ENCODE data around the gene WDR38.

Gene WDR38

DNA sequence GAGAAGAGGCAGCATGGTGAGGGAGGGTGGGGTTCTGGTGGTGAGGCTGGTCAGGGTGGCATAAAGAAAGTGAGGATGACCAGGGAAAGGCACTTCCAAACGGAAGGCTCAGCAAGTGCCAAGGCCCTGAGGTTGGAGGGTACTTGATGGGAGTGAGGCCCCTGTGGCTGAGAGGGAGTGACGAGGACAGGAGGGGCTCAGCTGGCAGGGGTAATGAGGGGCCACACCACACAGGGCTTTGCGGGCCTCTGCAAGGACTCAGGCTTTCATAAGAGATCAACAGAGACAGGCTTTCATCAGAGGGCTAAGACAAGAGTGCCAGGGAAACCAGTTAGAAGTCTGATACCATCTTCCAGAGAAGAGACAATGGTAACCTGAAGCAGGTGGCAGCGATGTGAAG, 32.3 kb downstream of the WDR38 start:
- Histone ChIP-seq H3K4me3 (no peak overlapping the region), H3K27ac (no peak overlapping the region)
- no peak for DNase-seq (ENCODE audit: low spot score)
- TF ChIP-seq, protein P1, sequence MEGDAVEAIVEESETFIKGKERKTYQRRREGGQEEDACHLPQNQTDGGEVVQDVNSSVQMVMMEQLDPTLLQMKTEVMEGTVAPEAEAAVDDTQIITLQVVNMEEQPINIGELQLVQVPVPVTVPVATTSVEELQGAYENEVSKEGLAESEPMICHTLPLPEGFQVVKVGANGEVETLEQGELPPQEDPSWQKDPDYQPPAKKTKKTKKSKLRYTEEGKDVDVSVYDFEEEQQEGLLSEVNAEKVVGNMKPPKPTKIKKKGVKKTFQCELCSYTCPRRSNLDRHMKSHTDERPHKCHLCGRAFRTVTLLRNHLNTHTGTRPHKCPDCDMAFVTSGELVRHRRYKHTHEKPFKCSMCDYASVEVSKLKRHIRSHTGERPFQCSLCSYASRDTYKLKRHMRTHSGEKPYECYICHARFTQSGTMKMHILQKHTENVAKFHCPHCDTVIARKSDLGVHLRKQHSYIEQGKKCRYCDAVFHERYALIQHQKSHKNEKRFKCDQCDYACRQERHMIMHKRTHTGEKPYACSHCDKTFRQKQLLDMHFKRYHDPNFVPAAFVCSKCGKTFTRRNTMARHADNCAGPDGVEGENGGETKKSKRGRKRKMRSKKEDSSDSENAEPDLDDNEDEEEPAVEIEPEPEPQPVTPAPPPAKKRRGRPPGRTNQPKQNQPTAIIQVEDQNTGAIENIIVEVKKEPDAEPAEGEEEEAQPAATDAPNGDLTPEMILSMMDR (IDR thresholded peaks at IDR 0.05) = no peak

- TF ChIP-seq, protein P1 (IDR thresholded peaks at IDR 0.05) = no peak
- DNase-seq (ENCODE audit: low spot score) = no peak
- Histone ChIP-seq H3K27ac (no peak overlapping the region), H3K4me3 (no peak overlapping the region)
Measured at GRCh38 chr9:124886461-124886860, 33.2 kb downstream of the WDR38 start.

- TF ChIP-seq, protein P1 (IDR thresholded peaks at IDR 0.05) = no peak
Measured at GRCh38 chr9:124886866-124887492, 33.7 kb downstream of the WDR38 start.

DNA sequence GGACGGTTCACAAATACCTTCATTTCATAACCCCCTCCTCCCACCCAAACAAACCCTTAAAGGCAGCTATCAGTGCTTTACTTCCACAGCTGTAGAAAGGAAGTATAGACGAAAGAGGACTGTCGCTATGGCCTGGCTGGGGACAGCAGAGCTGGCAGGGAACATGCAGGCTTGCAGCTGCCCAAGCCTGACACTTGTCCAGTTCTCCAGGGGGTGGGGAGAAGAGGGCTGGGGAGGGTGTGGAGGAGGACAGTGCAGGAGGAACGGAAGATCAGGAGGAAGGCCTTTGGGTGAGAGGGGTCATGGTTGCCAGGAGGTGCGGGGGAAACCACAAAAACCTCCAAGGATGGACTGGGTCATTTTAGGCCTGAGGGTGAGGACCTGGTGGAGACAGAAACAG, 34.6 kb downstream of the WDR38 start:
- H3K4me3 ChIP-seq = no peak overlapping the region
- no peak for DNase-seq (ENCODE audit: low spot score)
- TF ChIP-seq, protein P1 (IDR thresholded peaks at IDR 0.05) = no peak
- no peak overlapping the region for H3K27ac ChIP-seq

More at GRCh38 chr9:124886866-124887492, 33.7 kb downstream of the WDR38 start:
- Histone ChIP-seq H3K4me3 (no peak overlapping the region), H3K27ac (no peak overlapping the region)
- no peak for DNase-seq (ENCODE audit: low spot score)

DNA sequence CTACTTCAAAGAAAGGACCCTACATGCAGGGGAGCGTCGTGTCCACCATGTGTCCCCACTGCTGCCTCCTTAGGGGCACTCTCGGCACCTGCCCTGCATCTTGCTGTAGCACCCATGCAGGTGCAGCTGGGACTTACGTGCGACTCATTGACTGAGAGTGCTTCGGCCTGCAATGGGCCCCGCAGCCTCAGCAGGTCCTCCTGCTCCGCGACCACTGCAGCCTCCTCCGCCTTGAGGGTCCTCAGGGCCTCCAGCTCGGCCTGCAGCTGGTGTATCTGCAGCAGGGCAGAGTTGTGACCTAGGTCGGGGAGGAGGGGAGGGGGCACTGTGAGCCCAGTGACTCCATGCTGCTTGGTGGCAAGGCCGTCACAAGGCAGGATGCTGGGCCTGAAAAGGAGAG, 35.7 kb downstream of the WDR38 start:
- no peak for DNase-seq (ENCODE audit: low spot score)
- TF ChIP-seq, protein P1 (IDR thresholded peaks at IDR 0.05) = no peak
- H3K27ac ChIP-seq = no peak overlapping the region
- no peak overlapping the region for H3K4me3 ChIP-seq

DNA sequence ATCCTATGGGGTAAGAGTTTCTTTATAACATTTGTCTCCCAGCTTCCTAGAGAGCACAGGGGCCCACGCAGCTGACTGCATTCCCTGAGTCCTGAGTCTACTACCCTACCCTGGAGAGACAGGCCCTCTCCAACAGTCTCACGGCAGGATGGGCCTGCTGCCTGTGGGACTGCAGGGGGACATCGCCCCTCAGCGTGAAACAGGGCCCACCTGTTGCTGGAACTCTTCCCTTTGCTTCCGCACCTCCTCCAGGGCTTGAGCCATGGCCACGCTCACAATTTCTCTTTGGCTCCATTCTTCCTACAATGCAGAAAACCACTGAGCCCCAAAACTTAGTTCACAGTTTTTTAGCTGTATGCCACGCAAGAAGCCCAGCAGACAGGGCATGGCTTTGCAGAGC, 36.9 kb downstream of the WDR38 start:
- DNase-seq (ENCODE audit: low spot score) = no peak
- no peak overlapping the region for H3K4me3 ChIP-seq
- TF ChIP-seq, protein P1 (IDR thresholded peaks at IDR 0.05) = no peak
- H3K27ac ChIP-seq = no peak overlapping the region

DNA sequence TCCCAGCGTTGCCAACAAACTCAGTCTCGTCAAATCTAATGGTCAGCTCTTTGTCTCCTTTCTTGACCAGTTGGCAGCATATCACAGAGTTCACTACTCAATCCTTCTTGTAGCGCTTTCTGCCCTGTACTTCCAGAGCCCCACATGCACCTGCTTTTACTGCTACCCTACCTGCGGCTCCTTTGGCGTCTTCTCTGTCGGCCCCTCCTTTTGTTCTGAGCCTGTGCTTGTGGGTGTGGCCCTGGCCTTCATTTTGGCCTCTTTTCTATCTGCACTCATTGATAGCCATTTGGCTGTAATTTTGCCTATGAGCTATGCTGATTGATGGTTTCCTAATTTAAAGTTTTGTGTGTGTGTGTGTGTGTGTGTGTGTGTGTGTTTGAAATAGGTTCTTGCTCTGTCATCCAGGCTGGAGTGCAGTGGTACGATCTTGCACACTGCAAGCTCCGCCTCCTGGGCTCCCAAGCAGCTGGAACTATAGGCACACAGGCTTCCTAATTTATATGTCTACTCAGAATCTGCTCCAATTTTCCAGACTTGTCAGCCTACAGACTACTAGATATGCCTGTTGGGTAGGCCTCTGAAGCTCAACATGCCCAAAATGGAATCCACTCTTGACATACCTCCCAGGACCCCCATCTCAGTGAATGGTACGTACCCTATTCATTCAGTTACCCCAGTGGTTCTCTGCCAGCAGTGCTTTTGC, 40.9 kb downstream of the WDR38 start:
- H3K27ac ChIP-seq = no peak overlapping the region
- no peak overlapping the region for H3K4me3 ChIP-seq
- TF ChIP-seq, protein P1 (IDR thresholded peaks at IDR 0.05) = no peak
- DNase-seq (ENCODE audit: low spot score) = no peak

Data from coronary artery (tissue), 2 donors.